Immature natural killer cell (primary cell): ENCODE measurements around the gene CLINT1. TPM values are rescaled to one million over a fixed set of nuclear protein-coding genes. Genes with fewer than 3 reads are reported as not detected.

ENCODE experiments used
- polyA plus RNA-seq, 3 donors: library from polyadenylated mRNA; unstranded; fragments of 300-500 nt; fragmentation: Illumina TruSeq; gene quantifications; one replicate each; pipeline ENCODE4 v1.2.3, GENCODE V29; 2021

The CLINT1 gene
- polyA plus RNA-seq, 3 donors from 2014 or later, result 75.7 to 106 (median 84.8) TPM

Other genes with a start within 250 kb of the CLINT1 start
- gene SOX30, start 206.7 kb downstream of the CLINT1 start, polyA plus RNA-seq, result under 1 TPM; 0.07 to 0.35 (median 0.11) TPM
- not detected for gene C5orf52, start 187.6 kb downstream of the CLINT1 start, polyA plus RNA-seq
- 1 to 10 TPM; 1.4 to 3.8 (median 3.6) TPM for gene THG1L, start 127.7 kb downstream of the CLINT1 start, polyA plus RNA-seq
- gene LSM11, start 115.4 kb downstream of the CLINT1 start, polyA plus RNA-seq, result under 1 TPM in 2 of 3 donors, not detected in 1; 0.48 to 0.53 TPM